GM12874 (cell line): ENCODE measurements around the gene TRIM44.

Experiments used
- TF ChIP-seq, protein P1 (sequence below): IDR thresholded peaks from 2 replicates; pipeline ENCODE4 v1.5.1; 2011; ENCODE audit warnings: low read depth, mild to moderate bottlenecking, control low read depth, low read length, moderate library complexity; ENCODE audit not compliant: insufficient read depth

TRIM44 gene

DNA sequence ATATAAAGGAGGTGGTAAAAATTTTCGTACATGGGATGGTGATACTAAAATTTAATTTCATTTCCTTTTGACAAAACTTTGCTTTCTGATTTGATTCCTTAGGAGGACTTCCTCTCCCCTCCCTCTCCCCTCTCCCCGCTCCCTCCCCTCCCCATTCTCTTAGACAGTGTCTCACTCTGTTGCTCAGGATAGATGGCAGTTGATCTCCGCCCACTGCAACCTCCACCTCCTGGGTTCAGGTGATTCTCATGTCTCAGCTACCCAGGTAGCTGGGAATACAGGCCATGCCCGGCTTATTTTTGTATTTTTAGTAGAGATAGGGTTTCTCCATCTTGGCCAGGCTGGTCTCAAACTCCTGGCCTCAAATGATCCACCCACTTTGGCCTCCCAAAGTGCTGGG, 15.9 kb downstream of the TRIM44 start:
- TF ChIP-seq, protein P1, sequence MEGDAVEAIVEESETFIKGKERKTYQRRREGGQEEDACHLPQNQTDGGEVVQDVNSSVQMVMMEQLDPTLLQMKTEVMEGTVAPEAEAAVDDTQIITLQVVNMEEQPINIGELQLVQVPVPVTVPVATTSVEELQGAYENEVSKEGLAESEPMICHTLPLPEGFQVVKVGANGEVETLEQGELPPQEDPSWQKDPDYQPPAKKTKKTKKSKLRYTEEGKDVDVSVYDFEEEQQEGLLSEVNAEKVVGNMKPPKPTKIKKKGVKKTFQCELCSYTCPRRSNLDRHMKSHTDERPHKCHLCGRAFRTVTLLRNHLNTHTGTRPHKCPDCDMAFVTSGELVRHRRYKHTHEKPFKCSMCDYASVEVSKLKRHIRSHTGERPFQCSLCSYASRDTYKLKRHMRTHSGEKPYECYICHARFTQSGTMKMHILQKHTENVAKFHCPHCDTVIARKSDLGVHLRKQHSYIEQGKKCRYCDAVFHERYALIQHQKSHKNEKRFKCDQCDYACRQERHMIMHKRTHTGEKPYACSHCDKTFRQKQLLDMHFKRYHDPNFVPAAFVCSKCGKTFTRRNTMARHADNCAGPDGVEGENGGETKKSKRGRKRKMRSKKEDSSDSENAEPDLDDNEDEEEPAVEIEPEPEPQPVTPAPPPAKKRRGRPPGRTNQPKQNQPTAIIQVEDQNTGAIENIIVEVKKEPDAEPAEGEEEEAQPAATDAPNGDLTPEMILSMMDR = no peak

DNA sequence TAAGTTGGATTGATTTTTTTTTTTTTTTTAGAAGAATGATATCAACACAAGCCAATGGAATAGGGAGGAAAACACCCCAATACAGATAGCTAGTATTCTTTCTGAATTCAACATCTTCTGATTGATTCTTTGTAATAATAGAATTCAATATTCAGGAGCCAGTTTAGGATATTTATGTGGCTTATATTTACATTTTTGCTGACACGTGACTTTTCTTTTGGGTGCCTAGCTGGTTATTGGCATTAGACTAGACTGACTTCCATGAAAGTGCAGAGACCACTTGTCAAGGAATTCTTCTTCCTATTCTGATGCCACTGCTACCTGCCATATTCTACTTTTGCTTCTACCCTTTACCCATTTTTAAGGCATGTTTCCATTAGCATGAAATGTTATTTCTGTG, 16.4 kb downstream of the TRIM44 start:
- TF ChIP-seq, protein P1 = no peak

DNA sequence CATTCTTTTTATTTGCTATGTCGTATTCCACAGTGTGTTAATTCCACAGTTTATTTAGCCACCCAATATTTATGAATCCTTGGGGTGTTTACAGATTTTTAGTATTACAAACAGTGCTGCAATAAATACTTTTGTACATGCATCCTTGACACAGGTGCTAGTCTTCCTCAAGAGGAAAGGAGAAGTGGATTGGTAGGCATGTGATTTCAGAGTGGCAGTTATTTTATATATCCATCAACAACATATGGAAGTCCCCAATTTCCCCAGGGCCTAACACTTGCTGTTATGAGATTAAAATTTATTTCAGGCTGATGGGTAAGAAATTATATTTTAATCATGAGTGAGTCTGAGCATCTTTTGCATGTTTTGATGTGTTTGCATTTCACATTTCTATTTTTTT, 17.9 kb downstream of the TRIM44 start:
- TF ChIP-seq, protein P1 = no peak

DNA sequence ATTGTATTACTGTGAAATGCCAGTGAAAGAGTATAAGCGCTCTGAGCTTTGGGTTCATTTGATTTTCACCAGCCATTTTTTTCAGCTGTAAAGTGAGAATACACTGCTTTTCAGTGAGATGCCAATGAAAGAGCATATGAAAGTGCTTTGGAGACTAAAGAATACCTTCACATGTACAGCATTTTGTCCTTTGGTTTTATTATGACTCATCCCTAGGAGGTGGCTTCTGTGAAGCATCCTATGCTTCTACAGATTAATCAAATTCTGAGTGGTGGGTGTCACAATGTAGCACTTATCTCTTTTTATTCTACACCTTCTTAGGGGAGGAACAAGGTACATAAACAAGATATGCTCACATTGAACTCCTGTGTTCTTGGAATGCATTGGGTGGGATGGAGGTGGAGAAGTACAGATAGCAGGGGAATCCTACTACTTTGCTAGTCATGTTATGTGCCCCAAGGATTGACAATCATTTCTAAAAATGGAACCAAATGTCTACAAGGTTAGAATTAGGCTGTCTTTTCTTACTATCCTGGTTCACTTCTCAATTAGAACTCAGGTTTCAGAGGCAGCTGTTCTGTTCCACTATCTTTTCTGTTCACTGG, 18.7 kb downstream of the TRIM44 start:
- TF ChIP-seq, protein P1 = no peak

DNA sequence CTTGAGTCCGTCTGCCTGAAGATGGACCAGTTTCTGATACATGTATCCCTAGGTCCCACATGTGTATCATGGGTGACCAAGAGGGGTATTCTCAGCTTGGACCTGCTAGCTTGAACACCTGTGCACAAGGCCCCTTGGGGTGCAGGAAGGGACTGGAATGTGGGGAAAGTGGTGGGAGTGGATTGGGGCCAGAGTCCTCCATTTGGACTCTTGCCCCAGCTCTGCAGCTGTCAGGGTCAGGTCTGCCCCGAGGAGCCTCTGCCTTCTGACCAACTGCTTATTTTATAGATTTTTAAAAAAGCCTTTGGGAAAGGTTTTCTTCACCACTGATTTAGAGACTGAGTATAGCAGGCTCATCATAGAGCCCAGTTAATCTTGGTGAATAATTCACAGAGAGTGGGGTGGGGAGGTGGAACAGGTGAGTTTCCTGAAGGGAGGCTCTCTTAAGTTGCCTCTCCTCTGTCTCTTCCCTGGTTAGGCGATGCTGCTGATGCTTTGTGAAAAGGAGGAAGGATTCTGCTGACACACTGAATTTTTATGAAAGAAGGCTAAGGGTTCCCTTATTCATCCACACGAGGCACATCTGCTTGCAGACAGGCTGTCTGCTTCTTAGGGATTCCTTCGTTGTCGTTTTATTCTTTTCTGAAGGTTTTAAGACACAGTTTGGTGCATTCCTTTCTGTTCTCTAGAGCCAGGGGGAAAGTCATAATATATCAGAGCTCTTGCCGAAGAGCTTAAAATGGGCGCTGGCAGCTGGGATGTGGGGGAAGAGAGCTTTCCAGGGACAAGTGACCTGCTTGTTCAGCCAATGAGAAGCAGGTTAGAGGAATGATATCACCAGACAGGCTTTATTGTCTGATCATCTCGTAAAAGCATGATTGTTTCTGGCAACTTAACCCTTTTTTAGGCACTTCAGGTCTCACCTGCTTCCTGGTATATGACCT, 19.9 kb downstream of the TRIM44 start:
- TF ChIP-seq, protein P1 = no peak

DNA sequence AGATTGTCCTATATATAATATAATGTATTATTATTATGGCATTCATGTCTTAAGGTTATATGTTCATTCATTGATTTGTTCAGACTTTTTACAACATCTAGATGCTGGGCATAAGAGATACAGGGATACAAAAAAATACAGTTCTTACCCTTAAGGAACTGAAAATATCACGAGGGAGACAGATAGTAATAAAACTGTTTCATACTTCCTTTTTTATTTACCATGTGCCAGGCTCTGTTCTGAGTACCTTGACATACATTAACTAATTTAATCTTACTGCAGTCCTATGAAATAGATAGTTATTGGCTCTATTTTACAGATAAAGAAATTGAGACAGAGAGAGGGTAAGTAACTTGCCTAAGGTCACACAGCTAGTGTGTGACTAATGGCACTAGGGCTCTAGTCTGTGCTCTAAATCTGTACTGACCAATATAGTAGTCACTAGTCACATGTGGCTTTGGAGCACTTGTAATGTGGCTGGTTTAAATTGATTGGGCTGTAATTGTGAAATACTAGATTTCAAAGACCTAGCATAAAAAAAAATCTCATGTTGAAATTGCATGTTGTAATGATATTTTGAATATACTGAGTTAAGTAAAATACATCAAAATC, 21.3 kb downstream of the TRIM44 start:
- TF ChIP-seq, protein P1 = no peak

DNA sequence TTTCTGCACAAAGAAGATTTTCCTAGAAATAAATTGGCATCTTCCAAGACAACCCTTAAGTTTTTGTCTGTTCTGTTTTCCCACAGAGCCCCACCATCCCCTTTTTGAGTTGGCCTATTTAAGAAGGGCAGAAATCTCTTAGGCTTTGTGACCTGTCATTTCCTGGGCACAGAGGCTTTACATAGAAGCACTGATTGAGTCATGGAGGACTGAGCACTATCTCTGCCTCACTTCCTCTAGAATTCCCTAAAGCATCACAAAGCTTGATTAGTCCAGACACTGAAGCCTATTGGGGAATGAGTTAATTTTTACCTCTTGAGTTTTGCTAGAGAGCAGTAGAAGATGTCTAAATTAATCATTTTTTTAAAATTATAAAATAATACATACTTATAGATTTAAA, 25.4 kb downstream of the TRIM44 start:
- TF ChIP-seq, protein P1 = no peak
